ENCODE measurements around the gene METRNL. TPM values are rescaled to one million over a fixed set of nuclear protein-coding genes. Genes with fewer than 3 reads are reported as not detected.
"Not testable (repeated sequence)": the region's sequence is repeated elsewhere in the genome, so short reads cannot be mapped to it uniquely, and the experiment has no call there.

METRNL gene
- polyA plus RNA-seq, 3 donors: 13.1 to 133 (median 29.8) TPM

DNA sequence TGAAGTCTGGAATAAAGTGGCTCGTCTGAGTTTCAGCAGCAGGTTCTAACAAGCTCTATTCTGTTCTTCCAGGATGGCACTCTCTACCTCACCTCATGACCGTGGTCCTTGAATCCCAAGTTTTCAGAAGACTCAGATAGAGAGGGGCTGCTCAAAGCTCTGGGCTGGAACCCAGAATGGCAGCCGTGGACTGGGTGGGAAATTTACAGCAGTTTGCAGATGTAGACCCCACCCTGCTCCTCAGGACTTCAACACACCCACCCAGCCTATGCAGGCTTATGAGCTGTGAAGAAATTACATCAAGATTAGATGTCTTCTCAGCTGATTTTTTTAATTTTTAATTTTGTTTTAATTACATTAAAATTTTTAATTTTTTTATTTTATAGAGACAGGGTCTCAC is 59.4 kb downstream of the METRNL start:
- Histone ChIP-seq H3K27me3 (ENCODE audit: control insufficient read depth in 2 of 2, insufficient read depth in 2 of 2, low read length in 2 of 2) (no peaks in the 10 kb centered on the region), H3K9me3 (replicated peaks in 1 of 2; ENCODE audit: control insufficient read depth in 1 of 2, insufficient read depth in 1 of 2, low read length in 2 of 2) (peaks cover 7 to 16% of the 10 kb centered on the region in 2 donors), H3K36me3 (replicated peaks in 1 of 2; ENCODE audit: control insufficient read depth in 1 of 2, insufficient read depth in 2 of 2, low read length in 2 of 2) (no peaks in the 10 kb centered on the region), H3K27ac (ENCODE audit: low read depth in 1 of 2, low read length in 2 of 2) (no peak overlapping the region), H2AFZ (ENCODE audit: insufficient read depth, low read depth, low read length, poor library complexity, severe bottlenecking) (no peak overlapping the region), H3K79me2 (ENCODE audit: insufficient read depth, low read length) (no peaks in the 10 kb centered on the region), H3K4me1 (ENCODE audit: control insufficient read depth in 1 of 2, insufficient read depth in 2 of 2, low read length in 2 of 2) (no peaks in the 10 kb centered on the region), H3K9ac (ENCODE audit: insufficient read depth, low read length, poor library complexity, severe bottlenecking) (no peak overlapping the region), H3K4me3 (replicated peaks in 1 of 3; ENCODE audit: low read depth in 2 of 3, low read length in 3 of 3) (no peak overlapping the region), H3K4me2 (replicated peaks; ENCODE audit: extremely low read depth, low read length, poor library complexity, severe bottlenecking) (no peak overlapping the region), H4K20me1 (ENCODE audit: insufficient read depth, low read length) (no peaks in the 10 kb centered on the region)
- Mint-ChIP-seq H3K4me1 (peaks cover 2% of the 10 kb centered on the region), H3K4me3 (no peak overlapping the region), H3K27ac (no peak overlapping the region), H3K36me3 (peaks cover 0 to 4% of the 10 kb centered on the region in 2 donors), H3K9me3 (peaks cover 11 to 23% (median 15%) of the 10 kb centered on the region in 7 donors), H3K27me3 (ENCODE audit: low read depth in 3 of 3) (peaks cover 0 to 15% (median 12%) of the 10 kb centered on the region in 3 donors)
- DNase-seq: no peak
- 100% methylated on average over 1 of the region's 3 CpGs for WGBS (ENCODE audit: insufficient coverage)
- TF ChIP-seq, protein P1, sequence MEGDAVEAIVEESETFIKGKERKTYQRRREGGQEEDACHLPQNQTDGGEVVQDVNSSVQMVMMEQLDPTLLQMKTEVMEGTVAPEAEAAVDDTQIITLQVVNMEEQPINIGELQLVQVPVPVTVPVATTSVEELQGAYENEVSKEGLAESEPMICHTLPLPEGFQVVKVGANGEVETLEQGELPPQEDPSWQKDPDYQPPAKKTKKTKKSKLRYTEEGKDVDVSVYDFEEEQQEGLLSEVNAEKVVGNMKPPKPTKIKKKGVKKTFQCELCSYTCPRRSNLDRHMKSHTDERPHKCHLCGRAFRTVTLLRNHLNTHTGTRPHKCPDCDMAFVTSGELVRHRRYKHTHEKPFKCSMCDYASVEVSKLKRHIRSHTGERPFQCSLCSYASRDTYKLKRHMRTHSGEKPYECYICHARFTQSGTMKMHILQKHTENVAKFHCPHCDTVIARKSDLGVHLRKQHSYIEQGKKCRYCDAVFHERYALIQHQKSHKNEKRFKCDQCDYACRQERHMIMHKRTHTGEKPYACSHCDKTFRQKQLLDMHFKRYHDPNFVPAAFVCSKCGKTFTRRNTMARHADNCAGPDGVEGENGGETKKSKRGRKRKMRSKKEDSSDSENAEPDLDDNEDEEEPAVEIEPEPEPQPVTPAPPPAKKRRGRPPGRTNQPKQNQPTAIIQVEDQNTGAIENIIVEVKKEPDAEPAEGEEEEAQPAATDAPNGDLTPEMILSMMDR (IDR thresholded peaks at IDR 0.05): no peak
- intact Hi-C loops (cut with micrococcal nuclease): no loop called here

DNA sequence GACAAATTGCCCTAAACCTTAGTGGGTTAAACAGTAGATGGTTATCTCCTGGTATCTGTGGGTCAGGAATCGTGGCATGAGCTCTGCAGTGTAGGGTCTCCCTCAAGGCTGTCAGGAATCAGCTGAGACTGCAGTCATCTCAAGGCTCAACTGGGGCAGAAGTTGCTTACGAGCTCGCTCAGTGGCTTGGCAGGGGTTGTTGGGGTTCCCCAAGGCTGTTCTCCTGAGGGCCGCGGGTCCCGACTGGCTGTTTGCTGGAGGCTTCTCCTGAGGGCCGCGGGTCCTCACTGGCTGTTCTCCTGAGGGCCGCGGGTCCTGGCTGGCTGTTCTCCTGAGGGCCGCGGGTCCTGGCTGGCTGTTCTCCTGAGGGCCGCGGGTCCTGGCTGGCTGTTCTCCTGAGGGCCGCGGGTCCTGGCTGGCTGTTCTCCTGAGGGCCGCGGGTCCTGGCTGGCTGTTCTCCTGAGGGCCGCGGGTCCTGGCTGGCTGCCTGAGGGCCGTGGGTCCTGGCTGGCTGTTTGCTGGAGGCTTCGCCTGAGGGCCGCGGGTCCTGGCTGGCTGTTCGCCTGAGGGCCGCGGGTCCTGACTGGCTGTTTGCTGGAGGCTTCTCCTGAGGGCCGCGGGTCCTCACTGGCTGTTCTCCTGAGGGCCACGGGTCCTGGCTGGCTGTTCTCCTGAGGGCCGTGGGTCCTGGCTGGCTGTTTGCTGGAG is 60.3 kb downstream of the METRNL start:
- H3K36me3 Mint-ChIP-seq; H3K27ac ChIP-seq (ENCODE audit: low read depth in 1 of 2, low read length in 2 of 2); H3K4me1 Mint-ChIP-seq; H3K4me3 Mint-ChIP-seq; H3K27me3 ChIP-seq (ENCODE audit: control insufficient read depth in 2 of 2, insufficient read depth in 2 of 2, low read length in 2 of 2); H3K9ac ChIP-seq (ENCODE audit: insufficient read depth, low read length, poor library complexity, severe bottlenecking); H3K4me1 ChIP-seq (ENCODE audit: control insufficient read depth in 1 of 2, insufficient read depth in 2 of 2, low read length in 2 of 2); H4K20me1 ChIP-seq (ENCODE audit: insufficient read depth, low read length); H3K4me2 ChIP-seq (replicated peaks; ENCODE audit: extremely low read depth, low read length, poor library complexity, severe bottlenecking); intact Hi-C loops (cut with micrococcal nuclease); H3K27ac Mint-ChIP-seq; DNase-seq; H3K79me2 ChIP-seq (ENCODE audit: insufficient read depth, low read length); H2AFZ ChIP-seq (ENCODE audit: insufficient read depth, low read depth, low read length, poor library complexity, severe bottlenecking); H3K4me3 ChIP-seq (replicated peaks in 1 of 3; ENCODE audit: low read depth in 2 of 3, low read length in 3 of 3); H3K36me3 ChIP-seq (replicated peaks in 1 of 2; ENCODE audit: control insufficient read depth in 1 of 2, insufficient read depth in 2 of 2, low read length in 2 of 2): not testable (repeated sequence)
- Mint-ChIP-seq H3K27me3 (ENCODE audit: low read depth in 3 of 3) (peaks cover 0 to 15% (median 11%) of the 10 kb centered on the region in 3 donors), H3K9me3 (peaks cover 11 to 23% (median 15%) of the 10 kb centered on the region in 7 donors)
- H3K9me3 ChIP-seq (replicated peaks in 1 of 2; ENCODE audit: control insufficient read depth in 1 of 2, insufficient read depth in 1 of 2, low read length in 2 of 2): peaks cover 7 to 16% of the 10 kb centered on the region in 2 donors
- whole genome bisulfite sequencing (ENCODE audit: insufficient coverage): 80% methylated on average over 1 of the region's 31 CpGs

DNA sequence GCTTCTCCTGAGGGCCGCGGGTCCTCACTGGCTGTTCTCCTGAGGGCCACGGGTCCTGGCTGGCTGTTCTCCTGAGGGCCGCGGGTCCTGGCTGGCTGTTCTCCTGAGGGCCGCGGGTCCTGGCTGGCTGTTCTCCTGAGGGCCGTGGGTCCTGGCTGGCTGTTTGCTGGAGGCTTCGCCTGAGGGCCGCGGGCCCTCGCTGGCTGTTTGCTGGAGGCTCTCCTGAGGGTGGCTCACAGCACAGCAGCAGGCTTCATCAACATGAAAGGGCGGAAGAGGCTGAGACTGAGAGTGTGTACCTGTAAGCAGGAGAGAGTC is 60.8 kb downstream of the METRNL start:
- H3K4me3 ChIP-seq (replicated peaks in 1 of 3; ENCODE audit: low read depth in 2 of 3, low read length in 3 of 3); H3K27ac Mint-ChIP-seq; H3K4me1 ChIP-seq (ENCODE audit: control insufficient read depth in 1 of 2, insufficient read depth in 2 of 2, low read length in 2 of 2); H3K4me2 ChIP-seq (replicated peaks; ENCODE audit: extremely low read depth, low read length, poor library complexity, severe bottlenecking); H2AFZ ChIP-seq (ENCODE audit: insufficient read depth, low read depth, low read length, poor library complexity, severe bottlenecking); H3K9ac ChIP-seq (ENCODE audit: insufficient read depth, low read length, poor library complexity, severe bottlenecking); intact Hi-C loops (cut with micrococcal nuclease); H3K4me3 Mint-ChIP-seq; H3K4me1 Mint-ChIP-seq; H3K27ac ChIP-seq (ENCODE audit: low read depth in 1 of 2, low read length in 2 of 2); H3K79me2 ChIP-seq (ENCODE audit: insufficient read depth, low read length); H3K36me3 ChIP-seq (replicated peaks in 1 of 2; ENCODE audit: control insufficient read depth in 1 of 2, insufficient read depth in 2 of 2, low read length in 2 of 2); DNase-seq; H4K20me1 ChIP-seq (ENCODE audit: insufficient read depth, low read length); H3K36me3 Mint-ChIP-seq; H3K27me3 ChIP-seq (ENCODE audit: control insufficient read depth in 2 of 2, insufficient read depth in 2 of 2, low read length in 2 of 2): not testable (repeated sequence)
- peaks cover 11 to 23% (median 15%) of the 10 kb centered on the region in 7 donors for H3K9me3 Mint-ChIP-seq
- peaks cover 0 to 15% (median 11%) of the 10 kb centered on the region in 3 donors for H3K27me3 Mint-ChIP-seq (ENCODE audit: low read depth in 3 of 3)
- WGBS (ENCODE audit: insufficient coverage): 100% methylated on average over 8 of the region's 13 CpGs
- H3K9me3 ChIP-seq (replicated peaks in 1 of 2; ENCODE audit: control insufficient read depth in 1 of 2, insufficient read depth in 1 of 2, low read length in 2 of 2): peaks cover 7 to 16% of the 10 kb centered on the region in 2 donors

All from CD14-positive monocyte (primary cell).